ENCODE measurements around the gene BPIFB4. TPM values are rescaled to one million over a fixed set of nuclear protein-coding genes. Genes with fewer than 3 reads are reported as not detected.

The BPIFB4 gene
- polyA plus RNA-seq, 1 of the 3 experiments (the other 2 are of a cell fraction) = not detected

- TF ChIP-seq PBX3 (IDR thresholded peaks at IDR 0.05) = no peak
- Histone ChIP-seq H3K79me2 (ENCODE audit: insufficient read depth) (no peaks in the 10 kb centered on the region), H3K4me2 (no peak overlapping the region), H3F3A (replicated peaks; ENCODE audit: insufficient read depth) (no peaks in the 10 kb centered on the region), H3K27me3 (ENCODE audit: insufficient read depth) (peaks cover 12% of the 10 kb centered on the region; the same call in 1 of the 2 replicates), H3K9me2 (no peaks in the 10 kb centered on the region), H4K20me1 (ENCODE audit: insufficient read depth) (no peaks in the 10 kb centered on the region), H2AFZ (ENCODE audit: low read depth) (no peak overlapping the region), H3K4me1 (ENCODE audit: control insufficient read depth in 1 of 2, insufficient read depth in 2 of 2, low read depth in 1 of 2, low read length in 1 of 2) (no peaks in the 10 kb centered on the region), H3K4me3 (ENCODE audit: low read depth in 2 of 2, low read length in 1 of 2) (no peak overlapping the region), H3K36me3 (replicated peaks in 1 of 2; ENCODE audit: control insufficient read depth in 1 of 2, insufficient read depth in 2 of 2, low read length in 1 of 2) (no peaks in the 10 kb centered on the region), H3K9me3 (no peaks in the 10 kb centered on the region), H3K27ac (ENCODE audit: low read depth in 2 of 2, low read length in 1 of 2) (no peak overlapping the region), H3K9ac (no peak overlapping the region)
- 46% methylated on average over 9 of the region's 9 CpGs for WGBS (ENCODE audit: low lambda C conversion rate)
- ChIA-PET POLR2A (no interaction called here), CTCF (interaction anchor here (1.4 kb wide), 1 partner anchor 29 kb away, joined by 3 read pairs; no protein-coding TSS in a partner anchor)
- DNase-seq = no peak
These were observed 51.2 kb downstream of the BPIFB4 start for GRCh38 chr20:33130568-33131061.

GRCh38 chr20:33131949-33132473 is 52.6 kb downstream of the BPIFB4 start:
- Histone ChIP-seq H3K9me3 (no peaks in the 10 kb centered on the region), H3K36me3 (replicated peaks in 1 of 2; ENCODE audit: control insufficient read depth in 1 of 2, insufficient read depth in 2 of 2, low read length in 1 of 2) (no peaks in the 10 kb centered on the region), H3K9ac (no peak overlapping the region), H3K79me2 (ENCODE audit: insufficient read depth) (no peaks in the 10 kb centered on the region), H3K4me3 (ENCODE audit: low read depth in 2 of 2, low read length in 1 of 2) (no peak overlapping the region), H3K4me1 (ENCODE audit: control insufficient read depth in 1 of 2, insufficient read depth in 2 of 2, low read depth in 1 of 2, low read length in 1 of 2) (no peaks in the 10 kb centered on the region), H3K4me2 (no peak overlapping the region), H2AFZ (ENCODE audit: low read depth) (no peak overlapping the region), H3K9me2 (no peaks in the 10 kb centered on the region), H3F3A (replicated peaks; ENCODE audit: insufficient read depth) (no peaks in the 10 kb centered on the region), H3K27ac (ENCODE audit: low read depth in 2 of 2, low read length in 1 of 2) (no peak overlapping the region), H4K20me1 (ENCODE audit: insufficient read depth) (no peaks in the 10 kb centered on the region), H3K27me3 (ENCODE audit: insufficient read depth) (peaks cover 12% of the 10 kb centered on the region; the same call in 1 of the 2 replicates)
- WGBS (ENCODE audit: low lambda C conversion rate) = 11% methylated on average over 3 of the region's 5 CpGs
- ChIA-PET CTCF (interaction anchor here (1.4 kb wide), 1 partner anchor 30 kb away, joined by 3 read pairs; no protein-coding TSS in a partner anchor), POLR2A (no interaction called here)
- TF ChIP-seq SMC3 (IDR thresholded peaks at IDR 0.05; ENCODE audit: low read depth, low read length) (no peak), RAD21 (IDR thresholded peaks at IDR 0.05; ENCODE audit: low read length) (no peak), TEAD4 (IDR thresholded peaks at IDR 0.05; ENCODE audit: borderline replicate concordance, insufficient read depth) (no peak), FOXJ3 (CRISPR knock-in tag; IDR thresholded peaks at IDR 0.05) (no peak), GATA2 (CRISPR knock-in tag; IDR thresholded peaks at IDR 0.05) (no peak), RFX5 (IDR thresholded peaks at IDR 0.05; ENCODE audit: low read length) (no peak), ELF1 (IDR thresholded peaks at IDR 0.05) (no peak), CTCF (IDR thresholded peaks at IDR 0.05) (no peak), SIN3A (IDR thresholded peaks at IDR 0.05; ENCODE audit: borderline replicate concordance, low read depth, low read length) (no peak), EZH2phosphoT487 (IDR thresholded peaks at IDR 0.05; ENCODE audit: borderline replicate concordance, low read depth) (no peak), IRF3 (IDR thresholded peaks at IDR 0.05; ENCODE audit: low read depth, low read length) (no peak), PBX3 (IDR thresholded peaks at IDR 0.05) (no peak), CHD2 (IDR thresholded peaks at IDR 0.05; ENCODE audit: low read length, partially characterized antibody) (no peak), MXI1 (IDR thresholded peaks at IDR 0.05; ENCODE audit: low read depth, low read length) (no peak)
- DNase-seq = no peak
